GM23338 (cell line): ENCODE results near the gene PKD2L1. TPM values are rescaled to one million over a fixed set of nuclear protein-coding genes. Genes with fewer than 3 reads are reported as not detected.
"Not testable (repeated sequence)": the region's sequence is repeated elsewhere in the genome, so short reads cannot be mapped to it uniquely, and the experiment has no call there.

ENCODE experiments used
- ATAC-seq: fragments of 200-7000 bp; cut with Tn5 transposase; 3 replicates; pipeline ENCODE4 v1.9.1; 2020
- DNase-seq: peaks from one replicate; pipeline ENCODE4 v3.0.0-alpha.2; 2015; ENCODE audit warnings: low spot score
- H2AFZ ChIP-seq: fragments of 200-600 bp; sonication (generic); 2 replicates; pipeline ENCODE4 v1.8.0; 2016; ENCODE audit warnings: antibody characterized with exemption, mild to moderate bottlenecking, moderate library complexity
- H3F3A ChIP-seq: fragments of 200-600 bp; sonication (generic); replicated peaks from 2 replicates; pipeline ENCODE4 v1.8.0; 2017; ENCODE audit warnings: antibody characterized with exemption, mixed run types, low read depth
- H3K27ac ChIP-seq: fragments of 200-600 bp; sonication (generic); 2 replicates; pipeline ENCODE4 v1.6.1; 2016; ENCODE audit warnings: low read depth
- H3K27me3 ChIP-seq: fragments of 200-600 bp; sonication (generic); 2 replicates; pipeline ENCODE4 v1.8.0; 2016; ENCODE audit warnings: mild to moderate bottlenecking, mixed run types, moderate library complexity; ENCODE audit not compliant: insufficient read depth
- H3K36me3 ChIP-seq: fragments of 200-600 bp; sonication (generic); 2 replicates; pipeline ENCODE4 v1.8.0; 2016; ENCODE audit warnings: mild to moderate bottlenecking; ENCODE audit not compliant: insufficient read depth
- H3K4me1 ChIP-seq: fragments of 200-600 bp; sonication (generic); 2 replicates; pipeline ENCODE4 v1.8.0; 2016; ENCODE audit warnings: mild to moderate bottlenecking, moderate library complexity; ENCODE audit not compliant: insufficient read depth
- H3K4me2 ChIP-seq: fragments of 200-600 bp; sonication (generic); 2 replicates; pipeline ENCODE4 v1.7.1; 2017; ENCODE audit warnings: mixed run types
- H3K4me3 ChIP-seq: fragments of 200-600 bp; sonication (generic); 2 replicates; pipeline ENCODE4 v1.6.1; 2016; ENCODE audit warnings: mixed run types
- H3K79me2 ChIP-seq: fragments of 200-600 bp; sonication (generic); replicated peaks from 2 replicates; pipeline ENCODE4 v1.8.0; 2017; ENCODE audit warnings: mild to moderate bottlenecking; ENCODE audit not compliant: insufficient read depth
- H3K9me2 ChIP-seq: fragments of 200-600 bp; sonication (generic); 2 replicates; pipeline ENCODE4 v1.8.0; 2017; ENCODE audit not compliant: insufficient read depth
- H4K20me1 ChIP-seq: fragments of 200-600 bp; sonication (generic); replicated peaks from 2 replicates; pipeline ENCODE4 v1.8.0; 2017; ENCODE audit warnings: mild to moderate bottlenecking; ENCODE audit not compliant: insufficient read depth
- H3K27ac Mint-ChIP-seq: 2 replicates; pipeline ENCODE4 v1.8.0; 2020; ENCODE audit warnings: inconsistent platforms, mild to moderate bottlenecking, moderate library complexity, mixed read lengths
- H3K27me3 Mint-ChIP-seq: 3 replicates; pipeline ENCODE4 v1.8.0; 2022; ENCODE audit warnings: low read depth, mild to moderate bottlenecking, moderate library complexity, mixed read lengths, inconsistent platforms; ENCODE audit not compliant: insufficient read depth, poor library complexity
- H3K36me3 Mint-ChIP-seq: 3 replicates; pipeline ENCODE4 v1.8.0; 2021; ENCODE audit warnings: low read depth, mild to moderate bottlenecking, inconsistent platforms, moderate library complexity, mixed read lengths
- H3K4me1 Mint-ChIP-seq: 3 replicates; pipeline ENCODE4 v1.8.0; 2020; ENCODE audit warnings: mild to moderate bottlenecking, inconsistent platforms, mixed read lengths
- H3K4me3 Mint-ChIP-seq: 3 replicates; pipeline ENCODE4 v1.8.0; 2021; ENCODE audit warnings: moderate library complexity, mild to moderate bottlenecking, inconsistent platforms, mixed read lengths
- H3K9me3 Mint-ChIP-seq: 3 replicates; pipeline ENCODE4 v1.8.0; 2020; ENCODE audit warnings: moderate library complexity, mild to moderate bottlenecking, inconsistent platforms, mixed read lengths
- ETS1 ChIP-seq: IDR thresholded peaks from 2 replicates; pipeline ENCODE4 v1.6.1; 2016; ENCODE audit warnings: antibody characterized with exemption
- EZH2phosphoT487 ChIP-seq: fragments of 200-600 bp; sonication (generic); IDR thresholded peaks from one replicate; pipeline ENCODE4 v1.8.1; 2018; ENCODE audit warnings: antibody characterized with exemption; ENCODE audit not compliant: unreplicated experiment
- POLR2AphosphoS5 ChIP-seq: IDR thresholded peaks from 2 replicates; pipeline ENCODE4 v1.6.1; 2016; ENCODE audit warnings: antibody characterized with exemption, low read depth
- ZNF331 ChIP-seq: fragments of 250-450 bp; sonication (Bioruptor Pico); IDR thresholded peaks from 2 replicates; pipeline ENCODE4 v1.5.0; 2020; ENCODE audit warnings: low read depth, mild to moderate bottlenecking, moderate library complexity
- polyA plus RNA-seq: library from polyadenylated mRNA; unstranded; fragments of >200 nt; fragmentation: Nextera tagmentation; extraction: Ambion mirVana; gene quantifications from 2 replicates; pipeline ENCODE4 v1.2.1, GENCODE V29; 2016
- total RNA-seq: library from RNA; depleted of rRNA; stranded (reverse); fragments of >200 nt; shearing (Covaris generic); gene quantifications from 2 replicates; pipeline ENCODE4 v1.2.3, GENCODE V29; 2014

Gene PKD2L1
- total and polyA plus RNA-seq, 2 experiments from 2014 or later, result not detected

- Mint-ChIP-seq H3K4me1 (peaks cover 12% of the 10 kb centered on the region; the same call in 2 of the 3 replicates), H3K4me3 (no peak overlapping the region), H3K9me3 (no peaks in the 10 kb centered on the region), H3K36me3 (peaks cover 30% of the 10 kb centered on the region), H3K27ac (no peak overlapping the region), H3K27me3 (peaks cover 12% of the 10 kb centered on the region)
- H3F3A ChIP-seq, result no peaks in the 10 kb centered on the region; the same call in 1 of the 2 replicates
- H3K9me2 ChIP-seq, result no peaks in the 10 kb centered on the region
- ATAC-seq (no peak), DNase-seq (no peak)
- peak overlapping the region; percentile 14; the same call in 1 of the 2 replicates for H3K4me2 ChIP-seq
- H3K36me3 ChIP-seq, result peaks cover 13% of the 10 kb centered on the region
- H3K4me1 ChIP-seq, result peaks cover 13% of the 10 kb centered on the region
- peaks cover 50% of the 10 kb centered on the region for H3K79me2 ChIP-seq
- peaks cover 21% of the 10 kb centered on the region for H4K20me1 ChIP-seq
- H2AFZ ChIP-seq, result no peak overlapping the region
- H3K27ac ChIP-seq, result no peak overlapping the region
- H3K4me3 ChIP-seq, result no peak overlapping the region
- TF ChIP-seq EZH2phosphoT487, result no peak
- no peak for TF ChIP-seq ZNF331
- H3K27me3 ChIP-seq, result no peaks in the 10 kb centered on the region
These were observed 47.8 kb upstream of the PKD2L1 start for GRCh38 chr10:100377830-100378229.

GRCh38 chr10:100376656-100377055 is 46.6 kb upstream of the PKD2L1 start:
- Histone ChIP-seq H3K4me3 (peak overlapping the region; percentile 44), H3K4me1 (peaks cover 23% of the 10 kb centered on the region), H3K79me2 (peaks cover 50% of the 10 kb centered on the region), H4K20me1 (peaks cover 19% of the 10 kb centered on the region), H3K27ac (peak overlapping the region; percentile 53; the same call in 1 of the 2 replicates), H3K4me2 (peak overlapping the region; percentile 59; the same call in 1 of the 2 replicates)
- H3F3A ChIP-seq, H2AFZ ChIP-seq, ATAC-seq, H3K27ac Mint-ChIP-seq, H3K36me3 ChIP-seq, DNase-seq, H3K9me2 ChIP-seq, H3K9me3 Mint-ChIP-seq, H3K27me3 ChIP-seq: not testable (repeated sequence)
- peaks cover 12% of the 10 kb centered on the region for H3K27me3 Mint-ChIP-seq
- H3K4me1 Mint-ChIP-seq, result peaks cover 12% of the 10 kb centered on the region
- peak overlapping the region; percentile 36; the same call in 1 of the 3 replicates for H3K4me3 Mint-ChIP-seq
- peaks cover 18% of the 10 kb centered on the region for H3K36me3 Mint-ChIP-seq

GRCh38 chr10:100374677-100375353 is 44.8 kb upstream of the PKD2L1 start:
- not testable (repeated sequence) for H3K27me3 ChIP-seq, H3K36me3 ChIP-seq, H3F3A ChIP-seq, H3K9me3 Mint-ChIP-seq, H2AFZ ChIP-seq, H3K27ac Mint-ChIP-seq, H3K9me2 ChIP-seq, DNase-seq, ATAC-seq, H3K36me3 Mint-ChIP-seq, H3K4me3 Mint-ChIP-seq
- Mint-ChIP-seq H3K27me3 (peaks cover 15% of the 10 kb centered on the region), H3K4me1 (peaks cover 26% of the 10 kb centered on the region)
- H4K20me1 ChIP-seq, result peaks cover 18% of the 10 kb centered on the region
- peak overlapping the region; percentile 100 for H3K27ac ChIP-seq
- H3K4me2 ChIP-seq, result peak overlapping the region; percentile 95
- H3K4me1 ChIP-seq, result peaks cover 39% of the 10 kb centered on the region
- H3K4me3 ChIP-seq, result peak overlapping the region; percentile 81
- peaks cover 47% of the 10 kb centered on the region for H3K79me2 ChIP-seq

GRCh38 chr10:100374200-100374655 is 44.2 kb upstream of the PKD2L1 start:
- Histone ChIP-seq H3F3A (peaks cover 2% of the 10 kb centered on the region; the same call in 1 of the 2 replicates), H3K36me3 (no peaks in the 10 kb centered on the region; the same call in 1 of the 2 replicates), H3K4me3 (peak overlapping the region; percentile 81), H4K20me1 (peaks cover 14% of the 10 kb centered on the region), H3K4me2 (peak overlapping the region; percentile 95), H3K27me3 (no peaks in the 10 kb centered on the region), H3K79me2 (peaks cover 42% of the 10 kb centered on the region), H3K9me2 (no peaks in the 10 kb centered on the region), H3K27ac (peak overlapping the region; percentile 100), H2AFZ (no peak overlapping the region), H3K4me1 (peaks cover 39% of the 10 kb centered on the region)
- H3K27me3 Mint-ChIP-seq, result peaks cover 15% of the 10 kb centered on the region
- ATAC-seq (peak; percentile 33), DNase-seq (peak; percentile 64)
- TF ChIP-seq ETS1, result no peak
- TF ChIP-seq POLR2AphosphoS5, result 0 out of 2 replicates have a peak, but pooled peaks have one; percentile 3
- no peak overlapping the region for H3K27ac Mint-ChIP-seq
- H3K9me3 Mint-ChIP-seq, result no peaks in the 10 kb centered on the region
- H3K4me1 Mint-ChIP-seq, result peaks cover 26% of the 10 kb centered on the region
- no peak overlapping the region for H3K4me3 Mint-ChIP-seq
- H3K36me3 Mint-ChIP-seq, result peaks cover 6% of the 10 kb centered on the region; the same call in 1 of the 3 replicates
